A549 treated with AZD2906 at 1 μM for 4 hours (cell line): ENCODE results near the gene SLC25A52. TPM values are rescaled to one million over a fixed set of nuclear protein-coding genes. Genes with fewer than 3 reads are reported as not detected.

Source experiments
- total RNA-seq: library from RNA; stranded (reverse); fragments of 200-300 nt; extraction: Qiagen RNA extraction; gene quantifications from 5 replicates; pipeline ENCODE4 v1.2.3, GENCODE V29; 2022

Gene SLC25A52
- not detected in 5 replicates for total RNA-seq

GRCh38 chr18:31760695-31761094, at the start of gene SLC25A52:
Gene SLC25A52 (minus strand): TSS chr18:31760880. CDS start chr18:31760661, 219 bp downstream.

Other genes with a start within 250 kb of the SLC25A52 start
- gene TTR, start 169.0 kb downstream of the SLC25A52 start, total RNA-seq, result 0.27 to 0.42 TPM (median 0.30 TPM) in 3 of 5 replicates, not detected in the others
- 4.1 to 7.4 TPM (median 5.4 TPM) in 5 replicates for gene B4GALT6, start 76.3 kb downstream of the SLC25A52 start, total RNA-seq
- 10.4 to 13.6 TPM (median 12.1 TPM) in 5 replicates for gene TRAPPC8, start 182.2 kb upstream of the SLC25A52 start, total RNA-seq